Aorta (tissue), 5 donors: ENCODE results near the gene SPAG16. TPM values are rescaled to one million over a fixed set of nuclear protein-coding genes. Genes with fewer than 3 reads are reported as not detected.

Experiments
- ATAC-seq: fragments of 200-7000 bp; cut with Tn5 transposase; one replicate; pipeline ENCODE4 v1.9.1; 2022; ENCODE audit warnings: moderate library complexity; ENCODE audit not compliant: low FRiP score
- DNase-seq, 2 donors: peaks; one replicate each; pipeline ENCODE4 v3.0.0-alpha.2; 2020
- H3K27ac ChIP-seq, 2 donors: one replicate each; pipeline ENCODE4 v1.5.1; 2013; ENCODE audit warnings: low read length in 2 of 2, mild to moderate bottlenecking in 2 of 2, moderate library complexity in 2 of 2, control low read depth in 1 of 2, inconsistent platforms in 1 of 2, low read depth in 1 of 2
- H3K27me3 ChIP-seq, 2 donors: one replicate each; pipeline ENCODE4 v1.6.1; 2013; ENCODE audit warnings: control low read depth in 1 of 2, low read length in 1 of 2, mild to moderate bottlenecking in 1 of 2, moderate library complexity in 1 of 2; ENCODE audit not compliant: insufficient read depth in 2 of 2, control insufficient read depth in 1 of 2
- H3K36me3 ChIP-seq, 2 donors: one replicate each; pipeline ENCODE4 v1.6.1; 2013; ENCODE audit warnings: control low read depth in 1 of 2, low read length in 1 of 2, mild to moderate bottlenecking in 1 of 2; ENCODE audit not compliant: insufficient read depth in 2 of 2, control insufficient read depth in 1 of 2
- H3K4me1 ChIP-seq, 2 donors: one replicate each; pipeline ENCODE4 v1.6.1; 2013; ENCODE audit warnings: low read length in 2 of 2, control low read depth in 1 of 2, mild to moderate bottlenecking in 1 of 2, moderate library complexity in 1 of 2; ENCODE audit not compliant: insufficient read depth in 2 of 2, control insufficient read depth in 1 of 2
- H3K4me3 ChIP-seq, 2 donors: one replicate each; pipeline ENCODE4 v1.5.1; 2013; ENCODE audit warnings: low read length in 2 of 2, control low read depth in 1 of 2, mild to moderate bottlenecking in 1 of 2
- H3K9me3 ChIP-seq: one replicate; pipeline ENCODE4 v1.6.1; 2013; ENCODE audit warnings: mild to moderate bottlenecking, low read length; ENCODE audit not compliant: control insufficient read depth
- WGBS, 2 donors: extraction: QIAGEN DNeasy Blood & Tissue Kit; methylation state at CpG; one replicate each; pipeline ENCODE4 v1.1.7; 2013; 5-methylcytosine and 5-hydroxymethylcytosine counted together
- intact Hi-C, 2 donors: fragments of 100-400 bp; cut with DNase I; formaldehyde crosslinking; loops; one replicate each; pipeline versions ENCODE4 v1.14.2 to v1.15.0; 2022
- polyA plus RNA-seq, 2 donors: library from polyadenylated mRNA; stranded (reverse); fragments of 200-250 nt; gene quantifications; one replicate each; pipeline ENCODE4 v1.2.3, GENCODE V29; 2013
- total RNA-seq, 2 donors: library from RNA; stranded (reverse); fragmentation: NEBNext Ultra II Directional; extraction: Animal tissue kit (Norgen Biotek cat#: 25700); gene quantifications; one replicate each; pipeline ENCODE4 v1.2.1, GENCODE V29; 2021
- donor health status: healthy with polysubstance abuse.
- donor health status: Bipolar disorder and iron deficiency.
- donor health status: DM: no; HTN: no; CAD: no.
- donor health status: DM: no; HTN: no; CAD: no.
- donor health status: DM: yes; HTN: yes; CAD: no.

SPAG16 gene
- total and polyA plus RNA-seq, 4 donors, result 23.7 to 36.1 (median 24.4) TPM

GRCh38 chr2:213429516-213429915 is 145.3 kb downstream of the SPAG16 start:
- no peak for ATAC-seq

GRCh38 chr2:213443921-213444320 is 159.7 kb downstream of the SPAG16 start:
- no peaks in the 10 kb centered on the region for H3K36me3 ChIP-seq
- no peak for DNase-seq
- WGBS, 2 donors, result 83 to 87% methylated on average over 2 of the region's 2 CpGs
- intact Hi-C loops, result no loop called here
- H3K4me1 ChIP-seq, result no peaks in the 10 kb centered on the region
- H3K27ac ChIP-seq, result no peak overlapping the region
- no peak for ATAC-seq
- H3K27me3 ChIP-seq, result no peaks in the 10 kb centered on the region
- no peaks in the 10 kb centered on the region for H3K9me3 ChIP-seq
- H3K4me3 ChIP-seq, result no peak overlapping the region

More at GRCh38 chr2:213429516-213429915, 145.3 kb downstream of the SPAG16 start:
- peaks cover 2% of the 10 kb centered on the region for H3K9me3 ChIP-seq
- no peak overlapping the region for H3K27ac ChIP-seq
- intact Hi-C loops, result no loop called here
- no peaks in the 10 kb centered on the region for H3K4me1 ChIP-seq
- no peak for DNase-seq
- WGBS, 2 donors, result 56 to 61% methylated on average over 2 of the region's 2 CpGs
- H3K27me3 ChIP-seq, result no peaks in the 10 kb centered on the region
- no peak overlapping the region for H3K4me3 ChIP-seq
- H3K36me3 ChIP-seq, result no peaks in the 10 kb centered on the region

- H3K27ac ChIP-seq, result no peak overlapping the region
- H3K27me3 ChIP-seq, result no peaks in the 10 kb centered on the region
- WGBS, 2 donors, result 29 to 31% methylated on average over 11 to 12 of the region's 12 CpGs
- ATAC-seq, result peak; percentile 46
- H3K9me3 ChIP-seq, result no peaks in the 10 kb centered on the region
- H3K36me3 ChIP-seq, result no peaks in the 10 kb centered on the region
- intact Hi-C loops, result no loop called here
- no peak for DNase-seq
- no peaks in the 10 kb centered on the region for H3K4me1 ChIP-seq
- no peak overlapping the region for H3K4me3 ChIP-seq
These were observed 167.4 kb downstream of the SPAG16 start for GRCh38 chr2:213451542-213452239.

GRCh38 chr2:213455316-213456008 is 171.2 kb downstream of the SPAG16 start:
- no peak overlapping the region for H3K27ac ChIP-seq
- H3K9me3 ChIP-seq, result no peaks in the 10 kb centered on the region
- H3K4me3 ChIP-seq, result no peak overlapping the region
- ATAC-seq (no peak), DNase-seq (no peak)
- WGBS, 2 donors, result 69 to 71% methylated on average over 5 of the region's 5 CpGs
- no peaks in the 10 kb centered on the region for H3K27me3 ChIP-seq
- H3K36me3 ChIP-seq, result no peaks in the 10 kb centered on the region
- intact Hi-C loops, result no loop called here
- H3K4me1 ChIP-seq, result no peaks in the 10 kb centered on the region

- Histone ChIP-seq H3K9me3 (peaks cover 8% of the 10 kb centered on the region), H3K4me1 (no peaks in the 10 kb centered on the region), H3K4me3 (no peak overlapping the region), H3K36me3 (no peaks in the 10 kb centered on the region), H3K27ac (no peak overlapping the region), H3K27me3 (no peaks in the 10 kb centered on the region)
- intact Hi-C loops, result no loop called here
- DNase-seq, result no peak
- ATAC-seq, result no peak
These were observed 191.2 kb downstream of the SPAG16 start for GRCh38 chr2:213475433-213475832.

- no peaks in the 10 kb centered on the region for H3K27me3 ChIP-seq
These were observed 192.4 kb downstream of the SPAG16 start for GRCh38 chr2:213476641-213477040.

GRCh38 chr2:213490087-213490486 is 205.8 kb downstream of the SPAG16 start:
- intact Hi-C loops, result no loop called here
- ATAC-seq (no peak), DNase-seq (no peak)
- H3K4me3 ChIP-seq, result no peak overlapping the region
- no peaks in the 10 kb centered on the region for H3K9me3 ChIP-seq
- H3K27me3 ChIP-seq, result no peaks in the 10 kb centered on the region
- H3K4me1 ChIP-seq, result no peaks in the 10 kb centered on the region
- no peaks in the 10 kb centered on the region for H3K36me3 ChIP-seq
- no peak overlapping the region for H3K27ac ChIP-seq

More at GRCh38 chr2:213476641-213477040, 192.4 kb downstream of the SPAG16 start:
- H3K36me3 ChIP-seq, result no peaks in the 10 kb centered on the region
- no peak overlapping the region for H3K27ac ChIP-seq
- intact Hi-C loops, result no loop called here
- 91 to 92% methylated on average over 4 of the region's 4 CpGs for WGBS, 2 donors
- H3K9me3 ChIP-seq, result peaks cover 8% of the 10 kb centered on the region
- ATAC-seq, result no peak
- no peaks in the 10 kb centered on the region for H3K4me1 ChIP-seq
- no peak for DNase-seq
- no peak overlapping the region for H3K4me3 ChIP-seq

- DNase-seq (no peak), ATAC-seq (no peak)
- intact Hi-C loops, result no loop called here
- no peak overlapping the region for H3K4me3 ChIP-seq
- no peaks in the 10 kb centered on the region for H3K27me3 ChIP-seq
- H3K27ac ChIP-seq, result no peak overlapping the region
- H3K36me3 ChIP-seq, result no peaks in the 10 kb centered on the region
- no peaks in the 10 kb centered on the region for H3K4me1 ChIP-seq
- H3K9me3 ChIP-seq, result no peaks in the 10 kb centered on the region
- 78% methylated on average over 1 of the region's 1 CpG for WGBS, 2 donors
These were observed 207.1 kb downstream of the SPAG16 start for GRCh38 chr2:213491376-213491775.

GRCh38 chr2:213496226-213496625 is 212.0 kb downstream of the SPAG16 start:
- Histone ChIP-seq H3K4me3 (no peak overlapping the region), H3K36me3 (no peaks in the 10 kb centered on the region), H3K4me1 (no peaks in the 10 kb centered on the region), H3K27ac (no peak overlapping the region), H3K9me3 (no peaks in the 10 kb centered on the region), H3K27me3 (no peaks in the 10 kb centered on the region)
- no peak for ATAC-seq
- 53 to 55% methylated on average over 2 of the region's 2 CpGs for WGBS, 2 donors
- intact Hi-C loops, result no loop called here
- no peak for DNase-seq
